Renal cortical epithelial cell (primary cell): ENCODE results near the gene NEUROD2. TPM values are rescaled to one million over a fixed set of nuclear protein-coding genes. Genes with fewer than 3 reads are reported as not detected.

Experiments
- DNase-seq: peaks from one replicate; pipeline ENCODE4 v3.0.0-alpha.2; 2011; ENCODE audit warnings: low read depth
- total RNA-seq: library from RNA; depleted of rRNA; stranded (reverse); fragments of >200 nt; gene quantifications from 2 replicates; pipeline ENCODE4 v1.2.3, GENCODE V29; 2014

NEUROD2 gene
- total RNA-seq, 1 donor from 2014 or later = not detected

GRCh38 chr17:39635614-39636176 is 28.0 kb upstream of the NEUROD2 start:
- DNase-seq = no peak

- peak; percentile 33 for DNase-seq
Observed at GRCh38 chr17:39634384-39634871, 26.7 kb upstream of the NEUROD2 start.

GRCh38 chr17:39633570-39634183 is 26.0 kb upstream of the NEUROD2 start:
- DNase-seq = no peak

GRCh38 chr17:39632153-39632941 is 24.6 kb upstream of the NEUROD2 start:
- no peak for DNase-seq

GRCh38 chr17:39631403-39631802 is 23.7 kb upstream of the NEUROD2 start:
- DNase-seq = peak; percentile 33

- no peak for DNase-seq
Observed at GRCh38 chr17:39629898-39630297, 22.2 kb upstream of the NEUROD2 start.

- no peak for DNase-seq
Observed at GRCh38 chr17:39629494-39629880, 21.8 kb upstream of the NEUROD2 start.

- DNase-seq = no peak
Observed at GRCh38 chr17:39628655-39629493, 21.2 kb upstream of the NEUROD2 start.

GRCh38 chr17:39627712-39628516 is 20.2 kb upstream of the NEUROD2 start:
- DNase-seq = no peak

GRCh38 chr17:39627047-39627711 is 19.5 kb upstream of the NEUROD2 start:
- DNase-seq = no peak

GRCh38 chr17:39626171-39627046 is 18.7 kb upstream of the NEUROD2 start, which contains the start of gene PPP1R1B:
Gene PPP1R1B (plus strand): TSS chr17:39626952. CDS start chr17:39627393, 441 bp downstream.
- DNase-seq = no peak

GRCh38 chr17:39625198-39625785 is 17.6 kb upstream of the NEUROD2 start:
- DNase-seq = no peak

- DNase-seq = no peak
Observed at GRCh38 chr17:39624313-39624712, 16.6 kb upstream of the NEUROD2 start.

GRCh38 chr17:39623356-39623950 is 15.7 kb upstream of the NEUROD2 start:
- peak; percentile 42 for DNase-seq

GRCh38 chr17:39622380-39623006 is 14.8 kb upstream of the NEUROD2 start:
- no peak for DNase-seq

GRCh38 chr17:39621523-39622379 is 14.0 kb upstream of the NEUROD2 start:
- peak; percentile 52 for DNase-seq

- no peak for DNase-seq
Observed at GRCh38 chr17:39619786-39620101, 12.0 kb upstream of the NEUROD2 start.
